ENCODE results near the gene EXOSC7. TPM values are rescaled to one million over a fixed set of nuclear protein-coding genes. Genes with fewer than 3 reads are reported as not detected.

EXOSC7 gene
- total and polyA plus RNA-seq, 2 donors (not counting 3 experiments of a cell fraction or from before 2014, with no cell fraction given), result 44.5 to 53.8 TPM

DNA sequence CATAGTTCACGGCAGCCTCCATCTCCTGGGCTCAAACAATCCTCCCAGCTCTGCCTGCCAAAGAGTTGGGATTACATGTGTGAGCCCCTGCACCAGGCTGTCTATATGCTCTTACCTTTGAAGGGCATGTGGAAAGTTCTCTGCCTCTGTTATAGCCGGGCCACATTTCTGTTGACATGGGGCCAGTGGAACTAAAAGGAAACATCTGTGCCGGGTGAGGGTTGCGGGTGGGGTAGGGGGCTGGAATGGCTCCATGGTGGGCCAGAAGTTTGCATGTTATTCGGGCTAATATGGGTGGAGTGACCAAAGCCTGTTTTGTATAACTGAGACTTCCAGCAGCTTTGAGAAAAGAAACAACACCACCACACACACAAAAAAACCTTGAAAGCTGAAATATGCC, 41.8 kb downstream of the EXOSC7 start:
- no peak overlapping the region for H3K4me2 ChIP-seq (ENCODE audit: insufficient read depth, low read length)
- H3K79me2 ChIP-seq (ENCODE audit: control insufficient read depth, insufficient read depth, low read length), result no peaks in the 10 kb centered on the region
- no peaks in the 10 kb centered on the region for H3K9me3 ChIP-seq (replicated peaks; ENCODE audit: control insufficient read depth, insufficient read depth, low read length)
- POLR2A ChIA-PET, result no interaction called here
- no peaks in the 10 kb centered on the region for H3K27me3 ChIP-seq (ENCODE audit: control insufficient read depth in 2 of 2, insufficient read depth in 2 of 2, low read length in 2 of 2)
- intact Hi-C loops (cut with micrococcal nuclease) (no loop called here), dilution Hi-C loops (cut with MboI; ENCODE audit: extremely low pct_ligation_motif_present, low sequenced_read_pairs) (no loop called here)
- no peak overlapping the region for H2AFZ ChIP-seq (ENCODE audit: low read depth, low read length)
- CTCF ChIA-PET, result no interaction called here
- no peaks in the 10 kb centered on the region for H3K36me3 ChIP-seq (ENCODE audit: control insufficient read depth in 2 of 2, extremely low read depth in 1 of 2, insufficient read depth in 2 of 2, low read length in 2 of 2)
- BruUV-seq (replicated peaks), result no TSS peak
- H3K27ac ChIP-seq (ENCODE audit: insufficient read depth, low read depth, low read length), result no peak overlapping the region
- H3K9me1 ChIP-seq (replicated peaks; ENCODE audit: control insufficient read depth, extremely low read depth, insufficient read depth, low read length), result no peaks in the 10 kb centered on the region
- FAIRE-seq, result no peak
- no peak overlapping the region for H3K9ac ChIP-seq (replicated peaks; ENCODE audit: extremely low read depth, insufficient read depth, low read length)
- no peaks in the 10 kb centered on the region for H4K20me1 ChIP-seq (replicated peaks; ENCODE audit: control insufficient read depth, extremely low read depth, insufficient read depth, low read length)
- peaks cover under 1% of the 10 kb centered on the region for H3K4me1 ChIP-seq (ENCODE audit: control insufficient read depth, extremely low read depth, insufficient read depth, low read length)
- TF ChIP-seq JUN (IDR thresholded peaks at IDR 0.05; ENCODE audit: borderline replicate concordance, insufficient read depth, insufficient read length, low read depth), result no peak
- TF ChIP-seq GATA2 (IDR thresholded peaks at IDR 0.05; ENCODE audit: insufficient read depth, insufficient read length, low read depth, low read length), result no peak
- TF ChIP-seq, protein P1, sequence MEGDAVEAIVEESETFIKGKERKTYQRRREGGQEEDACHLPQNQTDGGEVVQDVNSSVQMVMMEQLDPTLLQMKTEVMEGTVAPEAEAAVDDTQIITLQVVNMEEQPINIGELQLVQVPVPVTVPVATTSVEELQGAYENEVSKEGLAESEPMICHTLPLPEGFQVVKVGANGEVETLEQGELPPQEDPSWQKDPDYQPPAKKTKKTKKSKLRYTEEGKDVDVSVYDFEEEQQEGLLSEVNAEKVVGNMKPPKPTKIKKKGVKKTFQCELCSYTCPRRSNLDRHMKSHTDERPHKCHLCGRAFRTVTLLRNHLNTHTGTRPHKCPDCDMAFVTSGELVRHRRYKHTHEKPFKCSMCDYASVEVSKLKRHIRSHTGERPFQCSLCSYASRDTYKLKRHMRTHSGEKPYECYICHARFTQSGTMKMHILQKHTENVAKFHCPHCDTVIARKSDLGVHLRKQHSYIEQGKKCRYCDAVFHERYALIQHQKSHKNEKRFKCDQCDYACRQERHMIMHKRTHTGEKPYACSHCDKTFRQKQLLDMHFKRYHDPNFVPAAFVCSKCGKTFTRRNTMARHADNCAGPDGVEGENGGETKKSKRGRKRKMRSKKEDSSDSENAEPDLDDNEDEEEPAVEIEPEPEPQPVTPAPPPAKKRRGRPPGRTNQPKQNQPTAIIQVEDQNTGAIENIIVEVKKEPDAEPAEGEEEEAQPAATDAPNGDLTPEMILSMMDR (IDR thresholded peaks at IDR 0.05; ENCODE audit: extremely low read depth in 1 of 2, insufficient read depth in 1 of 2, low read depth in 1 of 2, low read length in 2 of 2), result no peak
- TF ChIP-seq POLR2A (IDR thresholded peaks at IDR 0.05; ENCODE audit: low read depth, low read length), result no peak
- no peak overlapping the region for H3K4me3 ChIP-seq (replicated peaks in 1 of 3; ENCODE audit: insufficient read depth in 1 of 3, low read depth in 1 of 3, low read length in 3 of 3)
- peak; percentile 64 for DNase-seq (ENCODE audit: low read depth, low spot score)

DNA sequence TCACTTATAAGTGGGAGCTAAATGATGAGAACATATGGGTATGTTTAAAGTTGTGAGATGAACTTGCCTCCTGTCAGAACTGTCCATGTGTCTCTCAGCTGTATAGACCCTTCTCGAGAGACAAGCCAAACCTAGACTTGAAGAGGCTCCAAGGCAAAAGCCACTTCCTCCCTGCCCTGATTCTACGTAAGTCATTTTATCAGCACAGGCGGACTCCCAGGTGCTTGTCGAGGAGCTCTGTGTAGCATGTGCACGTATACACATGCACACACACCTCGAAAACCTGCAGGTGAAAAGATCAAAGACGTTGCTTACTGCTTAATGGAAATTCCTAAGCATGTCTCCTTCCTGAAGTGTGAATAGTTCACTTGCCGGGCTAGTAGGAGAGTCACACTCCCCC, 44.5 kb downstream of the EXOSC7 start:
- Histone ChIP-seq H4K20me1 (replicated peaks; ENCODE audit: control insufficient read depth, extremely low read depth, insufficient read depth, low read length) (no peaks in the 10 kb centered on the region), H3K27me3 (ENCODE audit: control insufficient read depth in 2 of 2, insufficient read depth in 2 of 2, low read length in 2 of 2) (no peaks in the 10 kb centered on the region), H3K4me1 (ENCODE audit: control insufficient read depth, extremely low read depth, insufficient read depth, low read length) (peaks cover 13% of the 10 kb centered on the region), H3K9me1 (replicated peaks; ENCODE audit: control insufficient read depth, extremely low read depth, insufficient read depth, low read length) (no peaks in the 10 kb centered on the region), H3K9ac (replicated peaks; ENCODE audit: extremely low read depth, insufficient read depth, low read length) (no peak overlapping the region), H2AFZ (ENCODE audit: low read depth, low read length) (no peak overlapping the region), H3K36me3 (ENCODE audit: control insufficient read depth in 2 of 2, extremely low read depth in 1 of 2, insufficient read depth in 2 of 2, low read length in 2 of 2) (no peaks in the 10 kb centered on the region), H3K27ac (ENCODE audit: insufficient read depth, low read depth, low read length) (no peak overlapping the region), H3K9me3 (replicated peaks; ENCODE audit: control insufficient read depth, insufficient read depth, low read length) (no peaks in the 10 kb centered on the region), H3K4me3 (replicated peaks in 1 of 3; ENCODE audit: insufficient read depth in 1 of 3, low read depth in 1 of 3, low read length in 3 of 3) (no peak overlapping the region), H3K4me2 (ENCODE audit: insufficient read depth, low read length) (no peak overlapping the region), H3K79me2 (ENCODE audit: control insufficient read depth, insufficient read depth, low read length) (no peaks in the 10 kb centered on the region)
- no TSS peak for BruUV-seq (replicated peaks)
- intact Hi-C loops (cut with micrococcal nuclease), result loop anchor here (10.0 kb wide), 1 partner anchor 466 kb away; the partner anchor contains the start of gene ZKSCAN7
- ChIA-PET POLR2A (no interaction called here), CTCF (no interaction called here)
- dilution Hi-C loops (cut with MboI; ENCODE audit: extremely low pct_ligation_motif_present, low sequenced_read_pairs), result no loop called here
- DNase-seq (ENCODE audit: low read depth, low spot score) (no peak), FAIRE-seq (no peak)
- TF ChIP-seq MYC (IDR thresholded peaks at IDR 0.05; ENCODE audit: low read depth, low read length) (no peak), EZH2 (IDR thresholded peaks at IDR 0.05; ENCODE audit: borderline replicate concordance, low read depth, low read length, severe bottlenecking) (no peak), FOS (IDR thresholded peaks at IDR 0.05; ENCODE audit: borderline replicate concordance, insufficient read depth, low read length) (no peak), POLR2AphosphoS5 (IDR thresholded peaks at IDR 0.05; ENCODE audit: insufficient read depth, low read depth, low read length) (no peak), JUN (IDR thresholded peaks at IDR 0.05; ENCODE audit: borderline replicate concordance, insufficient read depth, insufficient read length, low read depth) (no peak), GATA2 (IDR thresholded peaks at IDR 0.05; ENCODE audit: insufficient read depth, insufficient read length, low read depth, low read length) (no peak), POLR2A (IDR thresholded peaks at IDR 0.05; ENCODE audit: low read depth, low read length) (no peak)
- TF ChIP-seq, protein P1 (IDR thresholded peaks at IDR 0.05; ENCODE audit: extremely low read depth in 1 of 2, insufficient read depth in 1 of 2, low read depth in 1 of 2, low read length in 2 of 2), result no peak
- TF ChIP-seq, protein P2, sequence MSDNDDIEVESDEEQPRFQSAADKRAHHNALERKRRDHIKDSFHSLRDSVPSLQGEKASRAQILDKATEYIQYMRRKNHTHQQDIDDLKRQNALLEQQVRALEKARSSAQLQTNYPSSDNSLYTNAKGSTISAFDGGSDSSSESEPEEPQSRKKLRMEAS (IDR thresholded peaks at IDR 0.05; ENCODE audit: insufficient read depth, insufficient read length), result no peak

Measured in endothelial cell of umbilical vein (primary cell).